ENCODE measurements around the gene FNDC10. TPM values are rescaled to one million over a fixed set of nuclear protein-coding genes. Genes with fewer than 3 reads are reported as not detected.

Gene FNDC10
- total and polyA plus RNA-seq, 10 of the 15 experiments (the other 5 are each of a cell fraction or from before 2014, with no cell fraction given): 0.05 to 1.3 (median 0.25) TPM; not detected in 4

GRCh38 chr1:1567891-1568291, 32.0 kb downstream of the FNDC10 start:
- Histone ChIP-seq H2AFZ (ENCODE audit: control insufficient read depth, low read depth, low read length) (no peak overlapping the region), H3K9ac (ENCODE audit: control insufficient read depth, insufficient read depth, low read length) (no peak overlapping the region), H3K9me3 (replicated peaks; ENCODE audit: control insufficient read depth, insufficient read depth, low read length) (no peaks in the 10 kb centered on the region), H3K79me2 (ENCODE audit: control insufficient read depth, insufficient read depth, low read length) (peaks cover 62% of the 10 kb centered on the region), H3K4me2 (ENCODE audit: control insufficient read depth, insufficient read depth) (no peak overlapping the region), H3K4me1 (ENCODE audit: control insufficient read depth, insufficient read depth, low read length) (no peaks in the 10 kb centered on the region), H3K27me3 (replicated peaks in 1 of 2; ENCODE audit: control insufficient read depth in 2 of 2, insufficient read depth in 2 of 2, low read length in 1 of 2) (no peaks in the 10 kb centered on the region), H3K4me3 (no peak overlapping the region), H4K20me1 (ENCODE audit: control insufficient read depth, insufficient read depth) (peaks cover 22% of the 10 kb centered on the region), H3K36me3 (ENCODE audit: control insufficient read depth in 2 of 2, insufficient read depth in 2 of 2, low read length in 1 of 2) (peaks cover 15 to 32% of the 10 kb centered on the region in 2 experiments), H3K27ac (ENCODE audit: control insufficient read depth, insufficient read depth) (no peak overlapping the region)
- ATAC-seq (no peak), DNase-seq (ENCODE audit: low read depth, low spot score) (no peak), FAIRE-seq (no peak)
- ChIA-PET POLR2A (no interaction called here), CTCF (no interaction called here), SMC1A (ENCODE audit: uncharacterized antibody, unreplicated experiment) (no interaction called here), RAD21 (ENCODE audit: unreplicated experiment) (no interaction called here)
- WGBS (ENCODE audit: insufficient coverage, insufficient replicate concordance, low lambda C conversion rate, missing lambda C conversion rate): 84% methylated on average over 7 of the region's 10 CpGs
- BruUV-seq (replicated peaks): no TSS peak
- intact Hi-C loops (cut with micrococcal nuclease; ENCODE audit: unreplicated experiment): no loop called here
- in situ Hi-C loops (cut with MboI): no loop called here
- TF ChIP-seq CBX3 (IDR thresholded peaks at IDR 0.05; ENCODE audit: borderline replicate concordance, low read depth) (no peak), GABPA (IDR thresholded peaks at IDR 0.05; ENCODE audit: low read depth) (no peak), LARP7 (IDR thresholded peaks at IDR 0.05) (no peak), USF2 (IDR thresholded peaks at IDR 0.05; ENCODE audit: borderline replicate concordance, low read depth, low read length) (no peak), IKZF1 (conservative IDR thresholded peaks at IDR 0.05) (no peak)

- WGBS (ENCODE audit: insufficient coverage, insufficient replicate concordance, low lambda C conversion rate, missing lambda C conversion rate): 93% methylated on average over 29 of the region's 31 CpGs
Observed at GRCh38 chr1:1567152-1567875, 32.6 kb downstream of the FNDC10 start.

More at GRCh38 chr1:1567152-1567875, 32.6 kb downstream of the FNDC10 start:
- no peaks in the 10 kb centered on the region for H3K9me3 ChIP-seq (replicated peaks; ENCODE audit: control insufficient read depth, insufficient read depth, low read length)
- BruUV-seq (replicated peaks): no TSS peak
- in situ Hi-C loops (cut with MboI) (no loop called here), intact Hi-C loops (cut with micrococcal nuclease; ENCODE audit: unreplicated experiment) (no loop called here)
- ChIA-PET RAD21 (ENCODE audit: unreplicated experiment) (interaction anchor here (1.1 kb wide), 1 partner anchor 8 kb away, joined by 3 read pairs; no protein-coding TSS in a partner anchor), SMC1A (ENCODE audit: uncharacterized antibody, unreplicated experiment) (no interaction called here), POLR2A (interaction anchor here (0.7 kb wide), 1 partner anchor 42 kb away, joined by 3 read pairs; no protein-coding TSS in a partner anchor), CTCF (no interaction called here)
- no peak overlapping the region for H3K9ac ChIP-seq (ENCODE audit: control insufficient read depth, insufficient read depth, low read length)
- no peak overlapping the region for H3K4me3 ChIP-seq
- FAIRE-seq (no peak), DNase-seq (ENCODE audit: low read depth, low spot score) (no peak), ATAC-seq (no peak)
- H2AFZ ChIP-seq (ENCODE audit: control insufficient read depth, low read depth, low read length): no peak overlapping the region
- peaks cover 22% of the 10 kb centered on the region for H4K20me1 ChIP-seq (ENCODE audit: control insufficient read depth, insufficient read depth)
- H3K36me3 ChIP-seq (ENCODE audit: control insufficient read depth in 2 of 2, insufficient read depth in 2 of 2, low read length in 1 of 2): peaks cover 21 to 38% of the 10 kb centered on the region in 2 experiments
- TF ChIP-seq SMC3 (IDR thresholded peaks at IDR 0.05; ENCODE audit: borderline replicate concordance, low read length): no peak
- H3K79me2 ChIP-seq (ENCODE audit: control insufficient read depth, insufficient read depth, low read length): peaks cover 57% of the 10 kb centered on the region
- H3K4me2 ChIP-seq (ENCODE audit: control insufficient read depth, insufficient read depth): no peak overlapping the region
- H3K27me3 ChIP-seq (replicated peaks in 1 of 2; ENCODE audit: control insufficient read depth in 2 of 2, insufficient read depth in 2 of 2, low read length in 1 of 2): no peaks in the 10 kb centered on the region
- H3K27ac ChIP-seq (ENCODE audit: control insufficient read depth, insufficient read depth): no peak overlapping the region
- no peaks in the 10 kb centered on the region for H3K4me1 ChIP-seq (ENCODE audit: control insufficient read depth, insufficient read depth, low read length)
